Body of pancreas (tissue), 4 donors: Measurements from ENCODE around the gene ATG7. TPM values are rescaled to one million over a fixed set of nuclear protein-coding genes. Genes with fewer than 3 reads are reported as not detected.

Experiments
- ATAC-seq: fragments of 150-250 bp; one replicate; pipeline ENCODE4 v1.9.1; 2016
- DNase-seq, 4 donors: peaks; one replicate each; pipeline ENCODE4 v3.0.0-alpha.2; 2019
- H3K27ac ChIP-seq, 4 donors: fragments of 200-600 bp; sonication (generic); 1 replicate in 3 of 4; 2 replicates in 1 of 4; pipeline versions ENCODE4 v1.5.1 to v1.6.1; 2016 to 2019; ENCODE audit warnings: mild to moderate bottlenecking in 1 of 4, mixed read lengths in 1 of 4, moderate library complexity in 1 of 4
- H3K27me3 ChIP-seq, 2 donors: fragments of 200-600 bp; sonication (generic); one replicate each; pipeline ENCODE4 v1.6.0; 2016; ENCODE audit warnings: mild to moderate bottlenecking in 1 of 2
- H3K36me3 ChIP-seq, 2 donors: fragments of 200-600 bp; sonication (generic); replicated peaks in 1 of 2; 2 replicates each; pipeline ENCODE4 v1.5.1; 2016; ENCODE audit warnings: low read depth in 2 of 2; ENCODE audit not compliant: insufficient read depth in 1 of 2
- H3K4me1 ChIP-seq: fragments of 200-600 bp; sonication (generic); one replicate; pipeline ENCODE4 v1.6.0; 2016
- H3K4me3 ChIP-seq, 2 donors: fragments of 200-600 bp; sonication (generic); 1 replicate in 1 of 2; 2 replicates in 1 of 2; pipeline ENCODE4 v1.5.1; 2016 to 2019
- H3K9me3 ChIP-seq, 3 donors: fragments of 200-600 bp; sonication (generic); 1 replicate in 2 of 3; 2 replicates in 1 of 3; pipeline ENCODE4 v1.5.1; 2016
- CTCF ChIP-seq, 7 experiments: fragments of 450-650 bp in 4 of 7; fragments of 200-600 bp in 3 of 7; sonication (generic) in 3 of 7; IDR thresholded peaks; one replicate each; pipeline ENCODE4 v1.5.1; 2016 to 2019; ENCODE audit warnings: antibody characterized with exemption in 7 of 7
- POLR2A ChIP-seq, 3 donors: fragments of 450-650 bp; IDR thresholded peaks; one replicate each; pipeline ENCODE4 v1.6.1; 2016; ENCODE audit warnings: antibody characterized with exemption in 3 of 3, mild to moderate bottlenecking in 2 of 3
- WGBS, 2 donors: methylation state at CpG; one replicate each; pipeline ENCODE4 v1.1.5; 2017; 5-methylcytosine and 5-hydroxymethylcytosine counted together
- intact Hi-C: fragments of 100-400 bp; cut with DNase I; formaldehyde crosslinking; loops from one replicate; pipeline ENCODE4 v1.15.1; 2023
- total RNA-seq, 2 donors: library from RNA; depleted of rRNA; stranded (reverse); fragments of >200 nt; gene quantifications; one replicate each; pipeline ENCODE4 v1.1.0, GENCODE V29; 2016

The ATG7 gene
- total RNA-seq, 2 donors from 2014 or later = 40.5 to 43.6 TPM

GRCh38 chr3:11562277-11562881 is 290.2 kb downstream of the ATG7 start:
- 86 to 90% methylated on average over 3 to 17 of the region's 17 CpGs for WGBS, 2 donors
- Histone ChIP-seq H3K36me3 (peaks cover 0 to 10% of the 10 kb centered on the region in 2 donors), H3K9me3 (no peaks in the 10 kb centered on the region), H3K4me1 (no peaks in the 10 kb centered on the region), H3K27ac (peak overlapping the region in 1 of 4 donors; percentile 10), H3K4me3 (no peak overlapping the region), H3K27me3 (no peaks in the 10 kb centered on the region)
- TF ChIP-seq CTCF (IDR thresholded peaks at IDR 0.05) (no peak), POLR2A (IDR thresholded peaks at IDR 0.05) (no peak)
- ATAC-seq = no peak
- no peak for DNase-seq
- intact Hi-C loops = no loop called here

- peaks cover 0 to 10% of the 10 kb centered on the region in 2 donors for H3K36me3 ChIP-seq
- DNase-seq = no peak
- intact Hi-C loops = no loop called here
- no peaks in the 10 kb centered on the region for H3K4me1 ChIP-seq
- no peak for ATAC-seq
- no peak overlapping the region for H3K4me3 ChIP-seq
- H3K9me3 ChIP-seq = no peaks in the 10 kb centered on the region
- WGBS, 2 donors = 87 to 94% methylated on average over 15 to 16 of the region's 16 CpGs
- no peaks in the 10 kb centered on the region for H3K27me3 ChIP-seq
- TF ChIP-seq CTCF (IDR thresholded peaks at IDR 0.05) = no peak
- no peak for TF ChIP-seq POLR2A (IDR thresholded peaks at IDR 0.05)
- no peak overlapping the region for H3K27ac ChIP-seq
Measured at GRCh38 chr3:11563159-11563864, 291.1 kb downstream of the ATG7 start.

- no peak overlapping the region for H3K4me3 ChIP-seq
- intact Hi-C loops = no loop called here
- H3K36me3 ChIP-seq = peaks cover 0 to 10% of the 10 kb centered on the region in 2 donors
- no peaks in the 10 kb centered on the region for H3K27me3 ChIP-seq
- ATAC-seq = no peak
- 93 to 98% methylated on average over 5 to 7 of the region's 7 CpGs for WGBS, 2 donors
- no peak overlapping the region for H3K27ac ChIP-seq
- H3K4me1 ChIP-seq = no peaks in the 10 kb centered on the region
- no peak for DNase-seq
- no peaks in the 10 kb centered on the region for H3K9me3 ChIP-seq
- TF ChIP-seq POLR2A (IDR thresholded peaks at IDR 0.05) (no peak), CTCF (IDR thresholded peaks at IDR 0.05) (no peak)
Measured at GRCh38 chr3:11563865-11564185, 291.6 kb downstream of the ATG7 start.

- 93 to 94% methylated on average over 16 to 19 of the region's 19 CpGs for WGBS, 2 donors
- Histone ChIP-seq H3K36me3 (peaks cover 0 to 10% of the 10 kb centered on the region in 2 donors), H3K27me3 (no peaks in the 10 kb centered on the region), H3K4me3 (no peak overlapping the region), H3K4me1 (no peaks in the 10 kb centered on the region), H3K9me3 (no peaks in the 10 kb centered on the region), H3K27ac (no peak overlapping the region)
- no peak for ATAC-seq
- no peak for TF ChIP-seq POLR2A (IDR thresholded peaks at IDR 0.05)
- no peak for TF ChIP-seq CTCF (IDR thresholded peaks at IDR 0.05)
- intact Hi-C loops = no loop called here
- DNase-seq = no peak
Measured at GRCh38 chr3:11564577-11565001, 292.4 kb downstream of the ATG7 start.

GRCh38 chr3:11565072-11565471 is 292.9 kb downstream of the ATG7 start:
- H3K4me3 ChIP-seq = no peak overlapping the region
- 85 to 100% methylated on average over 1 to 16 of the region's 16 CpGs for WGBS, 2 donors
- H3K9me3 ChIP-seq = no peaks in the 10 kb centered on the region
- no peak overlapping the region for H3K27ac ChIP-seq
- peaks cover 0 to 10% of the 10 kb centered on the region in 2 donors for H3K36me3 ChIP-seq
- no peak for ATAC-seq
- no peak for TF ChIP-seq CTCF (IDR thresholded peaks at IDR 0.05)
- TF ChIP-seq POLR2A (IDR thresholded peaks at IDR 0.05) = no peak
- no peak for DNase-seq
- intact Hi-C loops = no loop called here
- H3K27me3 ChIP-seq = no peaks in the 10 kb centered on the region
- H3K4me1 ChIP-seq = no peaks in the 10 kb centered on the region
